Measurements from ENCODE around the gene SPRYD3.
"Not testable (repeated sequence)": the region's sequence is repeated elsewhere in the genome, so short reads cannot be mapped to it uniquely, and the experiment has no call there.

SPRYD3 gene

DNA sequence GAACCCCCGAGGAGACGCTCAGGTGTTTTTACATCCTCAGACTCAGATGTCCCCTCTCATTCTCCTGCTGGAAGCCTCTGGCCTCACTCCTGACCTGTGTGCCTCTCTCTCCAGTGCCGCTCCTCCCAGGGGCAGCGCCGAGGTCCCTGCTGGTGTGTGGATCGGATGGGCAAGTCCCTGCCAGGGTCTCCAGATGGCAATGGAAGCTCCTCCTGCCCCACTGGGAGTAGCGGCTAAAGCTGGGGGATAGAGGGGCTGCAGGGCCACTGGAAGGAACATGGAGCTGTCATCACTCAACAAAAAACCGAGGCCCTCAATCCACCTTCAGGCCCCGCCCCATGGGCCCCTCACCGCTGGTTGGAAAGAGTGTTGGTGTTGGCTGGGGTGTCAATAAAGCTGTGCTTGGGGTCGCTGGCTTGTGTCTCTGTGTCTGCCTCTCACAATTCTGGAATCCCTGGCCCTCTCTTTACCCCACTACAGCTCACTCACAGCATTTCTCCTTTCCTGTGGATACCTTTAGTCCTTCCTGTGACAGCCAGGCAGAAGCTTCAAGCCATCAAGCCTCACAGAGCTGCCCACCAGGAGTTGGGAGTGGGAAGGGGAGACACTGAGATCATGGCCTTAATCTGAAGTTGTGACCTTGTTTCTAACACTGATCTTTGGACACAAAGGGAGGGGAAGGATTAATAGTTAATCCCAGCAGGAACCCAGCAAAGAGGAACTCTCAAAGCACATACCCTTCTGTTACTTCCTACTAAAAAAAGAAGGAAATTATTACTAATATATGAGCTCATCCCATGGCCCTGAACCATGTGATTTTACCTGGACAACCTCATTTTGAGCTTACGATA lies 23.0 kb upstream of the SPRYD3 start:
- DNase-seq = no peak

DNA sequence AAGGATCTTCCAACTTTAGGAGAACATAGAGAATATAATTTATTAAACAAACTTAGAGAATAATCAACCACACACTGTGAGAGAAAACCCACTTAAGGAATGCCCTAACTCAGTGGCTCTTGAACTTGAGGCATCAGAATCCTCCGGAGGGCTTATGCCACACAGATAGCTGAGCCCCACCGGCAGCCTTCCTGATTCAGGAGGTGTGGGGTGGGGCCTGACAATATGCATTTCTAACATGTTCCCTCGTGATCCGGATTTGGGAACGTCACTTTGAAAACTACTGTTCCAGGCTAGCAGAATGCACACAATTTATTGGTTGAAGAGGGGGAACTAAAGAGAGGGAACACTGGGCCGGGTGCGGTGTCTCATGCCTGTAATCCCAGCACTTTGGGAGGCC lies 22.1 kb upstream of the SPRYD3 start:
- DNase-seq = no peak

DNA sequence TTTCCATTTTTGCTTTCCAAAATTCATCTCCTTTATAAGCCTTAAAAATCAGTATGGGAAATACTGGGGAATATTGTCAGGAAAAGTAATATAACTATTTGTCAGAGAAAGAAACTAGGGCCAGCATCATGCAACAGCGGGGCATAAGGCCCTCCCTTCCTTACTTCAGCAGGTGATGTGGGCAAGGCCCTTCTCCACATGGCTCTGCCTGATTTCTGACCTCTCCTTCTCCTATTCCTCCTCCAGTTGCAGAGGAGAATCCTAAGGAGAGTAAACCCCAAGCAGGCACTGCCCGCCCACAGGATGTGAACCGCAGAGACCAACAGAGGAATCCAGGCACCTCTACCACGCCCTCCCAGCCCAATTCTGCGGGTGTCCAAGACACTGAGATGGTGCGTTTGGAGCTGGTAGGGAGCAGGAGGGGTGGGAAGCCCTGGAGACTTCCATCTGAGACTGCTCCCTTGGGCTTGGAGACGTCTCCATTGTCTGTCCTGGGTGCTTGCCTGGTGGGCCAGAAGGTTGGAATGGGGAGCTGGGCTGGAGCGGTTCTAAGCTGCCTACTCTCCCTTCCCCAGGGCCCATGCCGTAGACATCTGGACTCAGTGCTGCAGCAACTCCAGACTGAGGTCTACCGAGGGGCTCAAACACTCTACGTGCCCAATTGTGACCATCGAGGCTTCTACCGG lies 21.4 kb upstream of the SPRYD3 start:
- DNase-seq = no peak

DNA sequence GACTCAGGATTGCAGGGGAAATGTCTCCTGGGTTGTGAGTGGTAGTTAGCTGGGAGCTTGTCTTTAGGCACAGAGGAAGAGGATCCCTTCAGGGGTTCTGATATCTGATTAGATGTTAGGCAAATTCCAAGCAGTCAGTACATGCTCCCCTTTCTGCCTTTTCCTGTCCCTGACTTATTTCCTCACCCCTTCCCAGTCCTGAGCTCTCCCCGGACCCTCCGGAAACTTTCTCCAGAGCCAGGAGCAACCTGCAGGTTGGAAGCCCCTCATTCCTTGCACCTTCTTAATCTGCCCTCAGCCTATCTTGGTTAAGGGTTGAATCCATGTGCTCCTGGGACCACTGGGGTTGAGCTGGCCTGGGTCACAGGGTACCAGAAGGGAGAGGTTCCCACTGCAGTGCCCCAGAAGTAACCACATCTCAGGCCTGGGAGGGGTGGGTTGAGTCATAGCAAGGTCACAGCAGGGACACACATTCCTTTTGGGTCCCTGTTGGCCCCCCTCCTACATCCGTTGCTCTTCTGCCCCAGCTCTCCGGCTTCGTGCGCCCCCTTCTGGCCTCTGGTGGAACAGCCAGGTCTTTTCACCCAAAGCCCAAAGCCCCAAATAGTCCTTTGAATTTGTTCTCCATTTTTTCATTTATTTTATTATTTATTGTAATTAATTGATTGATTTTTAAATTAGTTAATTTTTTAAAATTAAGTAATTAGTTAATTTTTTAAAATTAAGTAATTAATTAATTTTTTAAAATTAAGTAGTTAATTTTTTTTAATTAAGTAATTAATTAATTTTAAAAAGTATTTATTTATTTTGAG lies 20.1 kb upstream of the SPRYD3 start:
- DNase-seq = peak; percentile 85 to 89

DNA sequence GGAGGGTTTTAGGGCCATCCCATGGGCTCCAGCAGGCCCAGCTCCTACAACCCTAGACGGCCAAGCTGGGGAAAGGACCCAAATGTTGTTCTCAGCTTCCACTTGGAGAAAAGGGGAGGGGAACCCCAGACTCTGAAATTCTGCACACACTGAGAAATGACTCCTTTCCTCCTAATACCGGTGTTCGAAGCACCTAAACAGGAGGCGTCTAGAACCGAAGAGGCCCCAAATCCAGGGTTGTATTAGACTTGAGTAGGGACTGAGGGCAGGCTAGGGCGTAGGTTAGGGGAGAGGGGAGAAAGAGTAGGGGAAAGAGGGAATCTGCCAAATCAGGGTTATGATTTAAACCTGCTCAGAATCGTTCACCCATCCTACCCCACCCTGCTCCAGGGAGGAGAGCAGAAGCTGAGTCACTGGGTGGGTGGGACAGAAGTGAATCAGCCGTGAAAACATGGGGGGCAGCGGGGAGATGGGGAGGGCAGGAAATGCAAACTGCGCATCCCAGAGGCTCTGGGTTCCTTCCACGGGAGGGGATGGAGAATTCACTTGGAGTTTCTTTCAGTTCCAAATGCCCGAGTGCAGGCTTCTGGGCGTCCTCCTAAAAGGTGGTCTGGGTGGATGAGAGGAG lies 19.3 kb upstream of the SPRYD3 start:
- no peak for DNase-seq

DNA sequence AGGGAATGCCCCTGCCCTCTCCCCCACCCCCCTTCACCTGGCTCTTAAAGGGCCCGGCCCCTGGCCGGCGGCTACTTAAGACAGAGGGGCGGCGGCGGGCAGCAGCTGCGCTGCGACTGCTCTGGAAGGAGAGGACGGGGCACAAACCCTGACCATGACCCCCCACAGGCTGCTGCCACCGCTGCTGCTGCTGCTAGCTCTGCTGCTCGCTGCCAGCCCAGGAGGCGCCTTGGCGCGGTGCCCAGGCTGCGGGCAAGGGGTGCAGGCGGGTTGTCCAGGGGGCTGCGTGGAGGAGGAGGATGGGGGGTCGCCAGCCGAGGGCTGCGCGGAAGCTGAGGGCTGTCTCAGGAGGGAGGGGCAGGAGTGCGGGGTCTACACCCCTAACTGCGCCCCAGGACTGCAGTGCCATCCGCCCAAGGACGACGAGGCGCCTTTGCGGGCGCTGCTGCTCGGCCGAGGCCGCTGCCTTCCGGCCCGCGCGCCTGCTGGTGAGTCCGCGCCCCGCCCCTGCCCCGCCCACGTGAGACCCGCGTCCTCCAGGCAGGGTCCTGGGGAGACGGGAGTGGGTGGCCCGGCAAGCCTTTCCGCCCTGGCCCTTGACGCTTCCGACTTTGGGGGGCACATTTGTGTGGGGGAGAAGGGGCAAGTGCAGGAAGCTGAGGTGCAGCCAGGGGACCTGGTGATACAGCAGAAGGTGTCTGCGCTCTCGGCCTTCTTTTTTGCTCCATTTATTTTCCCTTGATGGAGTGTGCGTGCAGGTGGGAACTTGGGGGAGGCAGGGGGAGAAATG lies 18.6 kb upstream of the SPRYD3 start, which contains the start of gene IGFBP6:
Gene IGFBP6 (plus strand): TSS at position 104 of the 790 bp plus-strand sequence. CDS start 51 bp downstream, at position 155.
- DNase-seq = peak; percentile 42 to 61

DNA sequence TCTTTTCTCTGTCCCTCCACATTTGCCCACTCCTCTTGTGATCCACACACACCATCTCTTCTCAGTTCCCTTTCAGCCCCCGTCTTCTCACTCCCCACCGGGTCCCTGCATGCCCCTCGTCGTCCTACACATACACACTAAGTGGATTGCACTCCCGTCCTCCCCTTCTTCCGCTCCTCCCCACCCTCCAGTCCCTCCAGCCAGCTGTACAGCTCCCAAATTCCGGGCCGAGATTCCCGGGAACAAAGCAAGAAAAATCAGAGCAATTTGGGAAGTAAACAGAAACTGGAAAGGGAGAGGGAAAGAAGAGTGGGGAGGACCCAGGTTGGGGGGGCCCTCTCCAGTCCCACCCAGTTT lies 18.0 kb upstream of the SPRYD3 start:
- no peak for DNase-seq

DNA sequence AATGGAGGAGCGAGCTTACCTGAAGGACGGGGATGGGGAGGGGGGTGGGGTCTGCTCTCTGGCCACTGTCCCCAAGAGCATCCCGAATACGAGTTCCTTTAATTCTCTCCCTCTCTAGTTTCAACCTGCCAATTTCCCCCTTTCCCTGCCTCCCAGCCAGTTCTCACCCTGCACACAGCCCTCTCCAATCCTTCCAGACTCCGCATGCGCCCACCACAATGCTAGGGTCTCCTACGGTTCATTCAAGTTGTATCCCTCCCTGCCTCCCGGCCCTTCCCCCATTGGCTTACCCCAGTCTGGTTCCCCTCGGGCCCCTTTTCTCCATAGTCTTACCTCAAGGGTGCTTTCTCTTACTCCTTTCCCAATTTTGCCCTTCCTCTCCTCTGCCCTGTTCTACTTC lies 17.6 kb upstream of the SPRYD3 start:
- DNase-seq = no peak

DNA sequence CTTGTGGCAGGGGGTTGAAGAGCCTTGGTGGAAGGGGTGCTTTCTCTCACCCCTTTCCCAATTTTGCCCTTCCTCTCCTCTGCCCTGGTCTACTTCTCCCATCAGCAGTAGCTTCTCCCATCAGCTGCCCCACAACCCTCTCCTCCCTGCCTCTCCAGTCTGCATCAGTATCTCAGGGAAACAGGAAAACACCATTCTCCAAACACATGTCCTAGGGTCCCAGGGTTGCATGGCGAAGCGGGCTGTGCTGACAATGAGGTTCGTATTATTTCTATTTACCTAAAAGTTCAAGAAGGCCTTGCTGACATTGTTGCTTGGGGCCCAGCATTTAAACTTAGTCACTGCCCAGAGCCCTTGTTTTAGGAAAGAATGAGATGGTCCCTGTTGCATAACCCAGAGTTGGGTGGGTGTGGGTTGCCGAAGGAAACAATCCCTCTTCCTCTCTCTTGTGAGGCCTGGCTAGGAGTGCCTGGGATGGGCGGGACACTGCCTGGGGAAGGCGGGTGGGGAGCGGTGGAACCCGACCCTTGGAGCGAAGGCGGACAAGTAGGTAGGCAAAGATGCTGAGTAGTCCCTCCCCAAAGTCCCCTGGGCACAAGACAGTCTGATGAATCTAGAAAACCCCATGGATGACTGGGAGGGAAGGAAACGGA lies 17.0 kb upstream of the SPRYD3 start:
- no peak for DNase-seq

DNA sequence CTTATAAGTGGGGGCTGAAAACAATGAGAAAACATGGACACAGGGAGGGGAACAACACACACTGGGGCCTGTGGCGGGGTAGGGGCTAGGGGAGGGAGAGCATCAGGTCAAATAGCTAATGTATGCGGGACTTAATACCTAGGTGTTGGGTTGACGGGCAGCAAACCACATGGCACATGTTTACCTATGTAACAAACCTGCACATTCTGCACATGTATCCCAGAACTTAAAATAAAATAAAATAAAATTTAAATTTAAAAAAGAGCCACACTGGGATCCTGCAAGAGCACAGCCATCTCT lies 16.4 kb upstream of the SPRYD3 start:
- not testable (repeated sequence) for DNase-seq

DNA sequence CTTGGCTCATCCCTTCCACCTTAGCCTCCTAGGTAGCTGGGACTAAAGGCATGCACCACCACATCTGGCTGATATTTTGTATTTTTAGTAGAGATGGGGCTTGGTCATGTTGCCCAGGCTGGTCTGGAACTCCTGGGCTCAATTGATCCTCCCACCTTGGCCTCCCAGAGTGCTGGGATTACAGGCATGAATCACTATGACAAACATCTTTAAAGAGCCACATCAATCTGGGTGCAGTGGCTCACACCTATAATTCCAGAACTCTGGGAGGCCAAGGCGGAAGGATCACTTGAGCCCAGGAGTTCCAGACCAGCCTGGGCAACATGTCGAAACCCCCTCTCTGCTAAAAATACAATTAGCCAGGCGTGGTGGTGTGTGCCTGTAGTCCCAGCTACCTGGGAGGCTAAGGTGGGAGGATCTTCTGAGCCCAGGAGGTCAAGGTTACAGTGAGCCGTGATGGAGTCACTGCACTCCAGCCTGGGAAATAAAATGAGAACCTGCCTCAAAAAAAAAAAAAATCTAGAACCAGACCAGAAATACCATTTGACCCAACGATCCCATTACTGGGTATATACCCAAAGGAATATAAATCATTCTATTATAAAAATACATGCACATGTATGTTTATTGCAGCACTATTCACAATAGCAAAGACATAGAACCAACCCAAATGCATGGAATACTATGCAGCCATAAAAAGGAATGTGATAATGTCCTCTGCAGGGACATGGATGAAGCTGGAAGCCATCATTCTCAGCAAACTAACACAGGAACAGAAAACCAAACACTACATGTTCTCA lies 15.8 kb upstream of the SPRYD3 start:
- not testable (repeated sequence) for DNase-seq

DNA sequence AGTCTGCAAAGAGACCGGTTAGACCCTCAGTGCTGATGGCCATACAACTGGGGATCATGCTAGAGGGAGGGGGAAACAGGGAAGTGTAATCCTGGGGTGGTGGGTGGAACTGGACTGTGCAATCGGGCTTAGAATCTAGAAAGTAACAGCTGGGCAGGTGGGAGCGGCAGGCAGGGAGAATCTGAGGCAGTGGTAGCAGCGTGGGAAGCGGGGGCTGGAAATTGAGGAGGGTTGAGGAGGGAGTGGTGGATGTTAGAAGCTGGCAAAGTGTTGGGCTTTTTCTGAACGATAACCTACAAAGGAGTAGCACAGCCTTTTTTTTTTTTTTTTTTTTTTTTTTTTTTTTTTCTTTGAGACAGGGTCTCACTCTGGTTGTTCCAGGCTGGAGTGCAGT lies 15.2 kb upstream of the SPRYD3 start:
- DNase-seq = no peak

DNA sequence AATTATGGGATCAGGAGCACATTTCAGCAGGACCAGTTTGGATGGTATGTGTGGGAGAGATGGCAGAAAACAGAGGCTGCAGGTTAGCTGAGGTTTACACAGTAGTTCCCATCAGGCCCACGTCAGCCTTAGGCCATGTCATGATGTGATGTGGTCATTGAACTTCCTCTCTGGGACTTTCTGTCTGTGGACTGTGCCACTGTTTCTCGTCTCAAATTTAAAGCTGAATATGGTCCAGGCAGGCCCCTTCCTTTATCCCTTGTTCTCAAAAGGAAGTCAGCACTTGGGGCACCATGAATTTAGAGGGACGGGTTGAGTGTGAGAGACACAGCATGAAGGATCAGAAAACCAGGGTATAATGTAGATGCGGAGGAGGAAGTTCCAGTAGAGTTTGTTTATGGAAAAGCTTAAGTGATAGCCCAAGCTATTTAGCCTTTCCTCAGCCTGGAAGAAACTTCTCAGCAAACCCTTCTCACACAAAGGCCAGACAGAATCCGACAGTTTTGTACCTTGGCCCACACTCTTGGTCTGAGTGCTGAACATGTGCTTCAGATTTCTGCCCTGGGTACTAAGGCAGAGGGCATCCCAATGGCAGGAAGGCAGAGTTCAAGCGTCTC lies 14.7 kb upstream of the SPRYD3 start:
- DNase-seq = peak in 1 of 2 donors; percentile 26

DNA sequence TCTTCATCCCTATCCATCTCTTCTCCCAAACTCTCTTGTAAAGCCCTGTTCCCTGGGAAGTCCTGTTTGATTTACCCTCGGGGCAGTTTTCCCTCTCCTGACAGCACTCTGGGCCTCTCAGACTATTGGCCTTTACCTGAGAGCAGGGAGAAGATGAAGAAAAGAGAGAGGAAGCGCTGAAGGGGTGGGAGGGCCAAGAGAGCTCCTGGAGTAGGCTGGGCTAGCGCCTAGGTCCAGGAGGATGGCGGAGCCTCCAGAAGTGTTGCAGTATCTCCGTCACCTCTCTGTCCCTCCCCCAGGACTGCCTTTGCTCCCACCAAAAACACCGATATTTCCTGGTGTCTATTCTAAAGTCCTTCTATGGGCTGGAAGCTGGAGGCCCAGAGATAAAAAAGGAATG lies 12.6 kb upstream of the SPRYD3 start:
- DNase-seq = no peak

DNA sequence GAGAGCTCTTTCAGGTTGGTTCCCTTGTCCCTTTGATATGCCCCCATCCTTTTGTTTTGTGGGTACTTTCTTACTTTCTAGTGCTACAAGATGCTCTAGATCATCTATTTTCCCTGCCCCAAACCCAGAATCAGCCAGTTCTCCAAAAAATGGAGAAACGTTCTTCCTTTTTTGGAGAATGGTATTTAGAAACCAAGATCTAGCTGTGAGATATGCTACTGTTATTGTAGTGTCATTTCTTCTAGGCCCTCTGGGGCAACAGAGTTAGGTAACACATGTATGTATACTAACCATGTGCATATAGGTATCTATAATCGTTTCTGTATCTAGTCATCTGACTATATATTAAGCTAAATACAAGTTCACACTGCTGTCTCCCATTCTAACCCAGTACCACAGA lies 11.4 kb upstream of the SPRYD3 start:
- DNase-seq = no peak

DNA sequence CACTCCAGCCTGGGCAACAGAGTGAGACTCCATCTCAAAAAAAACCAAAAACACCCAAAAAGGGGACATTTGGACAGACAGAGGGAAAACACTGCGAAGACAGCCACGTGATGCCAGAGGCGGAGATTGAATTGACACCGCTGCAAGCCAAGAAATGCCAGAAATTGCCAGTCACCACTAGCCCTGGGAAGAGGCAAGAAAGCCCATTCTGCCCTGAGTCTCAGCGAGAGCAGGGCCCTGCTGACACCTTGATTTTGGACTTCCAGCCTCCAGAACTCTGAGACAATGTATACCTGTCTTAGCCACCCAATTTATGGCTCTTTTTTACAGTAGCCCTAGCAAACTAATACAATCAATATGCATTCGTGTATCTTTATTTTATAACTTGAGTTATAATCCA lies 10.9 kb upstream of the SPRYD3 start:
- DNase-seq = no peak

DNA sequence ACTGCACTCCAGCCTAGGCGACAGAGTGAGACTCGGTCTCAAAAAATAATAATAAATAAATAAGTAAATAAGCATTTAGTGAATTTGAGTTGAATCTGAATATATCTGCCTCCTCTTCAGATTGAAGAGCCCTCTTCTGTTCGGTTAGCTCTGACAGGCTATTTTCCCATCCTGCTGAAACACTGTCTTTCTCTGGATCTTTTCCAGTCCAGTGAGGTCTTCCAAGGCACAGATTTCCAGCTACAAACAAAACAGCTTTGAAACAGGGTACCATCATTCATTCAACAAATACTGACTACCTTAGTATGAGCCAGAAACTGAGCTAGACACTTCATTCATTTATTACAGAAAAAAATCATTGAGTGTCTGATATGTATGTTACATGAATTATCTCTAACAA lies 7.2 kb upstream of the SPRYD3 start:
- no peak for DNase-seq

DNA sequence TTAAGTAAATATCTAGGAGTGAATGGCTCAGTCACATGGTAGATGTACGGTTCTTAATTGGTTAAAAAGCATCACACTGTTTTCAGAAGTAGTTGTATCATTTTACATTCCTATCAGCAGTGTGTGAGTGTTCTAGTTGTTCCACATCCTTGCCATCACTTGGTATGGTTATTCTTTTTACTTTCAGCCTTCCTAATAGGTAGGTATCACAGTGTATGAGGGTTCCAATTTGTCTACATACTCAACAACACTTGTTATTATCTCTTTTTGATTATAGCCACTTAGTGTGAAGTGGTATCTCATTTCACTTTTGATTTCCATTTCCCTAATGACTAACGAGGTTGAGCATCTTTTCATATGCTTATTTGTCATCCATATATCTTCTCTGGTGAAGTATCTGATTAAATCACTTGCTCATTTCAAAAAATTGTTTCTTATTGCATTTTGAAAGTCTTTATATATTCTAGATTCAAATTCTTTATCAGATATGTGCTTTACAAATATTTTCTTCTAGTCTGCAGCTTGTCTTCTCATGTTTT lies 3.5 kb upstream of the SPRYD3 start:
- DNase-seq = no peak

DNA sequence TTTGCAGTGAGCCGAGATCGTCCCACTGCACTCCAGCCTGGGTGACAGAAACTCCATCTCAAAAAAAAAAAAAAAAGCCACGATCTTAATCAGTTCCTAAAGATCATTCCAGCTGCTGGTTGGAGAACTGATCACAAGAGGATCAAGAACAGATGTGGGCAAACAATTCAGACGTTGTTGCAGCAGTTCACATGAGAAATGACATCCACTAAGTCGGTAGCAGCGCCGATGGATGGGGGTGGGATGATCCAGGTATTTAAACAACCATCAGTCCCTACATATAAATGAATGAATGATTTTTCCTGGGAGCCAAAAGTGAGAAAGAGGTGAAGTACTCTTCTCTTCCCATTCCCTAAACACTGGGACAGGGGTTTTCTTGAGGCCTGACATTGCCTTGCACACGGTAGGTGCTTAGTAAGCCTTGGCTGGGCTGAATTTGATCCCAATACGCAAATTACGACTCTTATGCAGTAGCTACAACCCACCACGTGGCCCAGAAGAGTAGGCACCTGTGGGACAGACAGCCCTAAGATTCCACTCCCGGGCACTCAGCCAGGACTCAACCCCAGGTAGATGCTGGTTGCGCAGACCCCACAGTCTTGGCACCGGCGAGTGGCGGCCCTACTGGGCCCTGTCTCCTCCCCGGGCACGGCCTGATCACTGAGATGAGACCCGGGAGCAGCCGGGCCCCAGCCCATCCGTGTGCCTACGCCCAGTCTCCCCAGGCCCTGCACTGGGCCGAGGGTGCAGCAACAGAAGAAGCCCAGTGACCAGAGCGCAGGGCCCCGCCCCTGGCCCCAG lies 565 bp downstream of the SPRYD3 start:
- DNase-seq = no peak
